ENCODE data around the gene BMP7.

Gene BMP7

GRCh38 chr20:57222631-57222950, 43.9 kb downstream of the BMP7 start:
- Histone ChIP-seq H4K20me1 (ENCODE audit: insufficient read depth, low read length, poor library complexity, severe bottlenecking) (no peaks in the 10 kb centered on the region), H3K4me1 (ENCODE audit: insufficient read depth, low read length, poor library complexity, severe bottlenecking) (no peaks in the 10 kb centered on the region), H2AFZ (ENCODE audit: low read length) (no peak overlapping the region), H3K36me3 (ENCODE audit: insufficient read depth, low read length) (no peaks in the 10 kb centered on the region), H3K9me2 (replicated peaks; ENCODE audit: low read depth, low read length) (no peaks in the 10 kb centered on the region), H3K27me3 (ENCODE audit: insufficient read depth, low read length, poor library complexity, severe bottlenecking) (no peaks in the 10 kb centered on the region), H3K79me2 (ENCODE audit: insufficient read depth, low read length) (no peaks in the 10 kb centered on the region), H3F3A (ENCODE audit: low read depth) (no peaks in the 10 kb centered on the region), H3K9me3 (ENCODE audit: insufficient read depth, low read depth, low read length) (no peaks in the 10 kb centered on the region), H3K4me2 (ENCODE audit: low read depth, low read length, poor library complexity, severe bottlenecking) (no peak overlapping the region), H3K4me3 (ENCODE audit: low read length, poor library complexity, severe bottlenecking) (no peak overlapping the region), H3K9ac (ENCODE audit: low read depth, low read length, poor library complexity, severe bottlenecking) (no peak overlapping the region)
- TF ChIP-seq CTCF (conservative IDR thresholded peaks at IDR 0.05; ENCODE audit: low read length) (no peak), EZH2phosphoT487 (IDR thresholded peaks at IDR 0.05; ENCODE audit: borderline replicate concordance) (no peak)

- H2AFZ ChIP-seq (ENCODE audit: low read length): no peak overlapping the region
- no peaks in the 10 kb centered on the region for H3K36me3 ChIP-seq (ENCODE audit: insufficient read depth, low read length)
- no peak overlapping the region for H3K4me2 ChIP-seq (ENCODE audit: low read depth, low read length, poor library complexity, severe bottlenecking)
- no peaks in the 10 kb centered on the region for H3K79me2 ChIP-seq (ENCODE audit: insufficient read depth, low read length)
- H3F3A ChIP-seq (ENCODE audit: low read depth): no peaks in the 10 kb centered on the region
- no peak overlapping the region for H3K4me3 ChIP-seq (ENCODE audit: low read length, poor library complexity, severe bottlenecking)
- H3K4me1 ChIP-seq (ENCODE audit: insufficient read depth, low read length, poor library complexity, severe bottlenecking): no peaks in the 10 kb centered on the region
- TF ChIP-seq EZH2phosphoT487 (IDR thresholded peaks at IDR 0.05; ENCODE audit: borderline replicate concordance) (no peak), CTCF (conservative IDR thresholded peaks at IDR 0.05; ENCODE audit: low read length) (no peak)
- H3K27me3 ChIP-seq (ENCODE audit: insufficient read depth, low read length, poor library complexity, severe bottlenecking): no peaks in the 10 kb centered on the region
- H3K9me3 ChIP-seq (ENCODE audit: insufficient read depth, low read depth, low read length): no peaks in the 10 kb centered on the region
- no peaks in the 10 kb centered on the region for H3K9me2 ChIP-seq (replicated peaks; ENCODE audit: low read depth, low read length)
- H4K20me1 ChIP-seq (ENCODE audit: insufficient read depth, low read length, poor library complexity, severe bottlenecking): no peaks in the 10 kb centered on the region
- H3K9ac ChIP-seq (ENCODE audit: low read depth, low read length, poor library complexity, severe bottlenecking): no peak overlapping the region
These were observed 44.4 kb downstream of the BMP7 start for GRCh38 chr20:57221916-57222630.

GRCh38 chr20:57220337-57221145, 45.9 kb downstream of the BMP7 start:
- H3K9ac ChIP-seq (ENCODE audit: low read depth, low read length, poor library complexity, severe bottlenecking): no peak overlapping the region
- no peak overlapping the region for H3K4me2 ChIP-seq (ENCODE audit: low read depth, low read length, poor library complexity, severe bottlenecking)
- no peaks in the 10 kb centered on the region for H3K9me2 ChIP-seq (replicated peaks; ENCODE audit: low read depth, low read length)
- H3K4me1 ChIP-seq (ENCODE audit: insufficient read depth, low read length, poor library complexity, severe bottlenecking): no peaks in the 10 kb centered on the region
- H3K36me3 ChIP-seq (ENCODE audit: insufficient read depth, low read length): no peaks in the 10 kb centered on the region
- no peaks in the 10 kb centered on the region for H3K9me3 ChIP-seq (ENCODE audit: insufficient read depth, low read depth, low read length)
- TF ChIP-seq CTCF (conservative IDR thresholded peaks at IDR 0.05; ENCODE audit: low read length) (no peak), EZH2phosphoT487 (IDR thresholded peaks at IDR 0.05; ENCODE audit: borderline replicate concordance) (no peak)
- no peak overlapping the region for H3K4me3 ChIP-seq (ENCODE audit: low read length, poor library complexity, severe bottlenecking)
- H3K27me3 ChIP-seq (ENCODE audit: insufficient read depth, low read length, poor library complexity, severe bottlenecking): no peaks in the 10 kb centered on the region
- no peaks in the 10 kb centered on the region for H4K20me1 ChIP-seq (ENCODE audit: insufficient read depth, low read length, poor library complexity, severe bottlenecking)
- H3K79me2 ChIP-seq (ENCODE audit: insufficient read depth, low read length): no peaks in the 10 kb centered on the region
- no peaks in the 10 kb centered on the region for H3F3A ChIP-seq (ENCODE audit: low read depth)
- no peak overlapping the region for H2AFZ ChIP-seq (ENCODE audit: low read length)
